Glutamatergic neuron (in vitro differentiated cells): ENCODE data around the gene CTSO. TPM values are rescaled to one million over a fixed set of nuclear protein-coding genes. Genes with fewer than 3 reads are reported as not detected.

Experiments used
- DNase-seq: peaks from one replicate; pipeline ENCODE4 v3.0.0; 2022
- H3K27ac Mint-ChIP-seq: one replicate; pipeline ENCODE4 v1.8.0; 2020; ENCODE audit warnings: mild to moderate bottlenecking, mixed read lengths, inconsistent platforms; ENCODE audit not compliant: unreplicated experiment
- H3K27me3 Mint-ChIP-seq: one replicate; pipeline ENCODE4 v1.8.0; 2020; ENCODE audit warnings: mild to moderate bottlenecking, moderate library complexity, mixed read lengths, inconsistent platforms; ENCODE audit not compliant: unreplicated experiment
- H3K36me3 Mint-ChIP-seq: one replicate; pipeline ENCODE4 v1.8.0; 2020; ENCODE audit warnings: mild to moderate bottlenecking, mixed read lengths, inconsistent platforms; ENCODE audit not compliant: unreplicated experiment
- H3K4me1 Mint-ChIP-seq: one replicate; pipeline ENCODE4 v1.8.0; 2020; ENCODE audit warnings: mild to moderate bottlenecking, low read depth, mixed read lengths, inconsistent platforms; ENCODE audit not compliant: unreplicated experiment
- H3K4me3 Mint-ChIP-seq: one replicate; pipeline ENCODE4 v1.8.0; 2020; ENCODE audit warnings: mild to moderate bottlenecking, mixed read lengths, inconsistent platforms; ENCODE audit not compliant: unreplicated experiment
- H3K9me3 Mint-ChIP-seq: one replicate; pipeline ENCODE4 v1.8.0; 2020; ENCODE audit warnings: mild to moderate bottlenecking, moderate library complexity, mixed read lengths, inconsistent platforms; ENCODE audit not compliant: unreplicated experiment
- CTCF ChIP-seq: fragments of 200-600 bp; sonication (generic); IDR thresholded peaks from one replicate; pipeline ENCODE4 v1.5.0; 2021; ENCODE audit not compliant: partially characterized antibody, unreplicated experiment
- total RNA-seq: library from RNA; stranded (reverse); fragmentation: NEBNext Ultra II Directional; extraction: Animal tissue kit (Norgen Biotek cat#: 25700); gene quantifications from one replicate; pipeline ENCODE4 v1.2.1, GENCODE V29; 2021; ENCODE audit not compliant: unreplicated experiment

CTSO gene
- total RNA-seq, 1 donor from 2014 or later = 2.2 TPM

- TF ChIP-seq CTCF = no peak
- H3K9me3 Mint-ChIP-seq = peaks cover 2% of the 10 kb centered on the region
- H3K36me3 Mint-ChIP-seq = no peaks in the 10 kb centered on the region
Measured at GRCh38 chr4:155875878-155876277, 77.8 kb downstream of the CTSO start.

More at GRCh38 chr4:155875878-155876277, 77.8 kb downstream of the CTSO start:
- no peak for DNase-seq
- Mint-ChIP-seq H3K27ac (no peak overlapping the region), H3K4me1 (no peaks in the 10 kb centered on the region), H3K27me3 (no peaks in the 10 kb centered on the region), H3K4me3 (no peak overlapping the region)

Other genes with a start within 250 kb of the CTSO start
- gene GUCY1B1, start 194.8 kb downstream of the CTSO start, total RNA-seq = 2.2 TPM
- not detected for gene ASIC5, start 87.6 kb downstream of the CTSO start, total RNA-seq
- gene TDO2, start 50.2 kb downstream of the CTSO start, total RNA-seq = 0.32 TPM